Neural progenitor cell (in vitro differentiated cells): ENCODE measurements around the gene SYNDIG1. TPM values are rescaled to one million over a fixed set of nuclear protein-coding genes. Genes with fewer than 3 reads are reported as not detected.

Experiments used
- DNase-seq: peaks from one replicate; pipeline ENCODE4 v3.0.0-alpha.2; 2016; ENCODE audit warnings: low spot score
- H2AFZ ChIP-seq: fragments of 200-600 bp; sonication (generic); replicated peaks from 2 replicates; pipeline ENCODE4 v1.6.1; 2016; ENCODE audit warnings: antibody characterized with exemption
- H3F3A ChIP-seq: fragments of 200-600 bp; sonication (generic); 2 replicates; pipeline ENCODE4 v1.6.1; 2016; ENCODE audit warnings: antibody characterized with exemption, low read depth
- H3K27ac ChIP-seq: fragments of 200-600 bp; sonication (generic); 2 replicates; pipeline ENCODE4 v1.5.1; 2016; ENCODE audit warnings: mild to moderate bottlenecking
- H3K27me3 ChIP-seq: fragments of 200-600 bp; sonication (generic); 2 replicates; pipeline ENCODE4 v1.6.1; 2016; ENCODE audit warnings: mild to moderate bottlenecking, moderate library complexity
- H3K36me3 ChIP-seq: fragments of 200-600 bp; sonication (generic); 2 replicates; pipeline ENCODE4 v1.5.1; 2016
- H3K4me1 ChIP-seq: fragments of 200-600 bp; sonication (generic); 2 replicates; pipeline ENCODE4 v1.6.1; 2016; ENCODE audit warnings: mixed run types
- H3K4me2 ChIP-seq: fragments of 200-600 bp; sonication (generic); 2 replicates; pipeline ENCODE4 v1.6.1; 2016
- H3K4me3 ChIP-seq: fragments of 200-600 bp; sonication (generic); 2 replicates; pipeline ENCODE4 v1.5.1; 2016
- H3K79me2 ChIP-seq: fragments of 200-600 bp; sonication (generic); 2 replicates; pipeline ENCODE4 v1.6.1; 2016; ENCODE audit warnings: low read depth
- H3K9ac ChIP-seq: fragments of 200-600 bp; sonication (generic); 2 replicates; pipeline ENCODE4 v1.6.1; 2016
- H3K9me3 ChIP-seq: fragments of 200-600 bp; sonication (generic); 2 replicates; pipeline ENCODE4 v1.5.1; 2016; ENCODE audit warnings: low read depth
- H4K20me1 ChIP-seq: fragments of 200-600 bp; sonication (generic); 2 replicates; pipeline ENCODE4 v1.6.1; 2016; ENCODE audit warnings: low read depth
- H3K27ac Mint-ChIP-seq: 3 replicates; pipeline ENCODE4 v1.8.0; 2021; ENCODE audit warnings: mixed read lengths
- H3K27me3 Mint-ChIP-seq: 2 replicates; pipeline ENCODE4 v1.8.0; 2022; ENCODE audit warnings: low read depth, mild to moderate bottlenecking, inconsistent platforms, moderate library complexity, mixed read lengths; ENCODE audit not compliant: insufficient read depth
- H3K36me3 Mint-ChIP-seq: 3 replicates; pipeline ENCODE4 v1.8.0; 2021; ENCODE audit warnings: mixed read lengths
- H3K4me1 Mint-ChIP-seq: 3 replicates; pipeline ENCODE4 v1.8.0; 2021; ENCODE audit warnings: mixed read lengths
- H3K4me3 Mint-ChIP-seq: 3 replicates; pipeline ENCODE4 v1.8.0; 2021; ENCODE audit warnings: mild to moderate bottlenecking, moderate library complexity, mixed read lengths
- H3K9me3 Mint-ChIP-seq: 3 replicates; pipeline ENCODE4 v1.8.0; 2020; ENCODE audit warnings: mixed read lengths
- CTCF ChIP-seq: fragments of 200-600 bp; sonication (generic); IDR thresholded peaks from 2 replicates; pipeline ENCODE4 v1.5.1; 2017; ENCODE audit warnings: antibody characterized with exemption, mild to moderate bottlenecking
- EZH2 ChIP-seq: fragments of 200-600 bp; sonication (generic); IDR thresholded peaks from 2 replicates; pipeline ENCODE4 v1.6.1; 2017; ENCODE audit warnings: antibody characterized with exemption, mild to moderate bottlenecking, moderate library complexity
- EZH2phosphoT487 ChIP-seq: fragments of 200-600 bp; sonication (generic); IDR thresholded peaks from 2 replicates; pipeline ENCODE4 v1.6.1; 2017; ENCODE audit warnings: antibody characterized with exemption
- total RNA-seq: library from RNA; depleted of rRNA; stranded (reverse); fragments of >200 nt; gene quantifications from 2 replicates; pipeline ENCODE4 v1.2.3, GENCODE V29; 2015; ENCODE audit warnings: low replicate concordance

SYNDIG1 gene
- total RNA-seq, 1 donor from 2014 or later: 1.0 TPM

GRCh38 chr20:24690408-24690807 is 221.0 kb downstream of the SYNDIG1 start:
- Histone ChIP-seq H4K20me1 (no peaks in the 10 kb centered on the region), H3K79me2 (no peaks in the 10 kb centered on the region), H3K4me3 (no peak overlapping the region), H3K9ac (no peak overlapping the region), H3K4me2 (no peak overlapping the region), H2AFZ (no peak overlapping the region), H3K9me3 (no peaks in the 10 kb centered on the region), H3K4me1 (no peaks in the 10 kb centered on the region), H3K36me3 (no peaks in the 10 kb centered on the region), H3K27me3 (no peaks in the 10 kb centered on the region), H3F3A (no peaks in the 10 kb centered on the region), H3K27ac (no peak overlapping the region)
- Mint-ChIP-seq H3K9me3 (peaks cover 8% of the 10 kb centered on the region), H3K27ac (no peak overlapping the region), H3K4me3 (no peak overlapping the region), H3K36me3 (no peaks in the 10 kb centered on the region), H3K27me3 (peaks cover 1% of the 10 kb centered on the region), H3K4me1 (no peaks in the 10 kb centered on the region)
- DNase-seq: no peak
- no peak for TF ChIP-seq EZH2phosphoT487
- no peak for TF ChIP-seq EZH2
- no peak for TF ChIP-seq CTCF

- H3K27me3 ChIP-seq: no peaks in the 10 kb centered on the region
- no peak overlapping the region for H3K4me3 Mint-ChIP-seq
Observed at GRCh38 chr20:24691901-24692351, 222.5 kb downstream of the SYNDIG1 start.

GRCh38 chr20:24692446-24693200 is 223.2 kb downstream of the SYNDIG1 start:
- DNase-seq: no peak
- no peaks in the 10 kb centered on the region for H3K36me3 ChIP-seq
- H3K27ac Mint-ChIP-seq: no peak overlapping the region
- no peak overlapping the region for H3K4me3 ChIP-seq
- H3K4me3 Mint-ChIP-seq: no peak overlapping the region
- peaks cover 1% of the 10 kb centered on the region for H3K4me1 Mint-ChIP-seq
- H4K20me1 ChIP-seq: no peaks in the 10 kb centered on the region
- no peaks in the 10 kb centered on the region for H3K79me2 ChIP-seq
- no peak overlapping the region for H3K4me2 ChIP-seq
- no peak overlapping the region for H3K9ac ChIP-seq
- no peaks in the 10 kb centered on the region for H3K4me1 ChIP-seq
- no peaks in the 10 kb centered on the region for H3F3A ChIP-seq
- no peaks in the 10 kb centered on the region for H3K36me3 Mint-ChIP-seq
- peaks cover 3% of the 10 kb centered on the region for H3K9me3 Mint-ChIP-seq
- H3K27me3 ChIP-seq: no peaks in the 10 kb centered on the region
- no peak overlapping the region for H2AFZ ChIP-seq
- no peak overlapping the region for H3K27ac ChIP-seq
- H3K9me3 ChIP-seq: no peaks in the 10 kb centered on the region
- peaks cover 2% of the 10 kb centered on the region for H3K27me3 Mint-ChIP-seq
- no peak for TF ChIP-seq CTCF
- no peak for TF ChIP-seq EZH2
- TF ChIP-seq EZH2phosphoT487: no peak

More at GRCh38 chr20:24691901-24692351, 222.5 kb downstream of the SYNDIG1 start:
- Mint-ChIP-seq H3K4me1 (no peaks in the 10 kb centered on the region), H3K9me3 (peaks cover 7% of the 10 kb centered on the region), H3K36me3 (no peaks in the 10 kb centered on the region), H3K27me3 (peaks cover 2% of the 10 kb centered on the region), H3K27ac (no peak overlapping the region)
- Histone ChIP-seq H3K9ac (no peak overlapping the region), H3K4me2 (no peak overlapping the region), H2AFZ (no peak overlapping the region), H3K9me3 (no peaks in the 10 kb centered on the region), H3F3A (no peaks in the 10 kb centered on the region), H3K4me3 (no peak overlapping the region), H3K36me3 (no peaks in the 10 kb centered on the region), H4K20me1 (no peaks in the 10 kb centered on the region), H3K27ac (no peak overlapping the region), H3K79me2 (no peaks in the 10 kb centered on the region), H3K4me1 (no peaks in the 10 kb centered on the region)
- DNase-seq: no peak
- TF ChIP-seq EZH2: no peak
- no peak for TF ChIP-seq CTCF
- TF ChIP-seq EZH2phosphoT487: no peak
